ENCODE measurements around the gene DLG5. TPM values are rescaled to one million over a fixed set of nuclear protein-coding genes. Genes with fewer than 3 reads are reported as not detected.

DLG5 gene
- total RNA-seq, 1 donor from 2014 or later, result 32.9 TPM

DNA sequence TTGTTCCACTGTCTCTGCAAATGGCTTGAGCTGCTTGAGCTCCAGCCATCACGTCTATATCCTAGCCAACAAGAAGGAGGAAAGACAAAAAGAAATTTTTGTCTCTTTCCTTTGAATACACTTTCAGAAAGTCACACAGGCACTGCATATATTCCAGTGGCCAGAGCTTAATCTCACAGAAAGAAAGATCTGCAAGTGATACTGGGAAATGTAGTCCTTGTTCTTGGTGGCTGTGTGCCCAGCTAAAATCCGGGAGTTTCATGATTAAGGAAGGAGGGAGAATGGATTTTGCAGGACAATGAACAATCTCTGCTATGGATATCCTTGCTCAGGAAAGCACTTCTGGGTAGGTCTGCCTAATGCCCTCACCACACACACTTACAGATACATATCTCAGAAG lies 19.5 kb upstream of the DLG5 start:
- intact Hi-C loops (cut with DNase I), result no loop called here
- TF ChIP-seq, protein P1, sequence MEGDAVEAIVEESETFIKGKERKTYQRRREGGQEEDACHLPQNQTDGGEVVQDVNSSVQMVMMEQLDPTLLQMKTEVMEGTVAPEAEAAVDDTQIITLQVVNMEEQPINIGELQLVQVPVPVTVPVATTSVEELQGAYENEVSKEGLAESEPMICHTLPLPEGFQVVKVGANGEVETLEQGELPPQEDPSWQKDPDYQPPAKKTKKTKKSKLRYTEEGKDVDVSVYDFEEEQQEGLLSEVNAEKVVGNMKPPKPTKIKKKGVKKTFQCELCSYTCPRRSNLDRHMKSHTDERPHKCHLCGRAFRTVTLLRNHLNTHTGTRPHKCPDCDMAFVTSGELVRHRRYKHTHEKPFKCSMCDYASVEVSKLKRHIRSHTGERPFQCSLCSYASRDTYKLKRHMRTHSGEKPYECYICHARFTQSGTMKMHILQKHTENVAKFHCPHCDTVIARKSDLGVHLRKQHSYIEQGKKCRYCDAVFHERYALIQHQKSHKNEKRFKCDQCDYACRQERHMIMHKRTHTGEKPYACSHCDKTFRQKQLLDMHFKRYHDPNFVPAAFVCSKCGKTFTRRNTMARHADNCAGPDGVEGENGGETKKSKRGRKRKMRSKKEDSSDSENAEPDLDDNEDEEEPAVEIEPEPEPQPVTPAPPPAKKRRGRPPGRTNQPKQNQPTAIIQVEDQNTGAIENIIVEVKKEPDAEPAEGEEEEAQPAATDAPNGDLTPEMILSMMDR (IDR thresholded peaks at IDR 0.05), result no peak
- DNase-seq (ENCODE audit: low spot score in 2 of 2), result no peak
- H3K27me3 ChIP-seq, result no peaks in the 10 kb centered on the region
- H3K4me1 ChIP-seq, result peaks cover 5 to 6% of the 10 kb centered on the region in 2 donors
- H3K27ac ChIP-seq, result no peak overlapping the region
- no peaks in the 10 kb centered on the region for H3K36me3 ChIP-seq
- no peak overlapping the region for H3K4me3 ChIP-seq
- H3K9me3 ChIP-seq, result peaks cover 0 to 8% of the 10 kb centered on the region in 2 donors

DNA sequence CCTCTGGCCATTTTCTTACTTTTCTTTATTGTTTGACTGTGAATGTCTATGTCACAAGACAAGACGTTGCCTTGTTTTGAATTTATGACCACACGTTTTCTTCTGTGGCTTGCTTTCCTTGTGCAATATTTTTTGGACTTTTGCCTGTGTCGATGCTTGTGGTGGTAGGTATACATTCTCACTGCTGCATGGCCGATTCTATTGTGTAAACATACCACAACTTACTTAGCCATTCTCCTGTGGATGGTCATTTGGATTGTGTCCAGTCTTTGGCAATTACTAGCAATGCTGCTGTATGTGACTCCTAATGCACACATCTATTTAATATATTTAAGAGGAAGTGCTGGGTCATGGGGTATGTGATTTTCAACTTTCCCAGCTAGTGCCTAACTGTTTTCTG lies 18.0 kb upstream of the DLG5 start:
- H3K9me3 ChIP-seq, result no peaks in the 10 kb centered on the region
- TF ChIP-seq, protein P1 (IDR thresholded peaks at IDR 0.05), result no peak
- no peak overlapping the region for H3K27ac ChIP-seq
- DNase-seq (ENCODE audit: low spot score in 2 of 2), result no peak
- intact Hi-C loops (cut with DNase I), result no loop called here
- no peaks in the 10 kb centered on the region for H3K36me3 ChIP-seq
- H3K4me3 ChIP-seq, result no peak overlapping the region
- H3K4me1 ChIP-seq, result peaks cover 5 to 12% of the 10 kb centered on the region in 2 donors
- H3K27me3 ChIP-seq, result no peaks in the 10 kb centered on the region

DNA sequence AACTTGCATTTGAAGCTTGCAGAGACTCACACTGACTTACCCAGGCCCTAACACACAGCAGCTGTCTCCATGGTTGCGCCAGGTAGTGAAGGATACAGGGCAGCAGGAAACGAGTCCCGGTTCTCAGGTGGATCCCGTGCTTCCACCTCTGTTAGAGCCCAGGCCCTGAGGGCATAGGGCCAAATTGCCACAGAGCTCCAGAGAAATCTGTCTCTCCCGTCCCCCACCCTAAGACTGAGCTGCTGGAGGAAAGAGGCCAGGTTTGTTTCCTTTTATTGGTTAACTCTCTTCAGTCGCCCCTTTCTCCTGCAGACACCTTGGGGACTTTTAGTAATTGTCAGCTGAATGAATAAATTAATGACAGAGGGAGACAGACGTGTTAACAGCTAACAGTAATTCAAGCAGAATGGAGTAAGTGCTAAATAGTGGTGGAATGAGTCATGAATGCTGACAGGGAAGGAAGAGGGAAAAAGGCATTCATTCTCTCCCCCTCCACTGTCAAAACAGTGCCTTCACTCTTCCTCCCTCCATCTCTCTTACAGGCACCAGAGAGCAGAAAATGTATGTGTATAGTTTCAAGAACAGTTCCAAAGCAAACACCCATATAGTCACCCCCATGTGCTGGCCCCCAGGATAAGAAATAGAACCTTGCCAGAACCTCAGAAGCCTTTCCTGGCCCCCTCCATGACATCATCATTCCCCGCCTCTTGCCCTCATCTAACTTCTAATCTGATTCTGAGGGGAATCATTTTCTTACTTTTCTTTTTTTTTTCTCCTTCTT lies 16.8 kb upstream of the DLG5 start:
- Histone ChIP-seq H3K27ac (no peak overlapping the region), H3K4me3 (no peak overlapping the region), H3K9me3 (no peaks in the 10 kb centered on the region), H3K4me1 (peaks cover 5 to 11% of the 10 kb centered on the region in 2 donors), H3K27me3 (no peaks in the 10 kb centered on the region), H3K36me3 (no peaks in the 10 kb centered on the region)
- no peak for DNase-seq (ENCODE audit: low spot score in 2 of 2)
- intact Hi-C loops (cut with DNase I), result no loop called here
- TF ChIP-seq, protein P1 (IDR thresholded peaks at IDR 0.05), result no peak

DNA sequence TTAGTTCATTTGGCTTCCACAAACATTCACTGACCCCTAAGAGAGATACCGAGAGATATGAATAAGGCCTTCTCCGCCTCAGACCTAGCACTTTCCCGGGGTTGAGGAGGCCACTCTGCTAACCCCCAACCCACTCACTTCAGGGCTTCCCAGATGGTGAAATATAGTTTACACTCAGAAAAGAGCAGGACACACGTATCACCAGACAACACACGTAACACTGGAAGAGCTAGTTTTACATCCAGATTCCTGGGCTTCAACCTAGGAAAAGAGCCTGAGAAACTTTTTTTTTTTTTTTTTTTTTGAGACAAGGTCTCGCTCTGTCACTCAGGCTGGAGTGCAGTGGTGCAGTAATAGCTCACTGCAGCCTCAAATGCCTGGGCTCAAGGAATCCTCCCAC lies 15.2 kb upstream of the DLG5 start:
- intact Hi-C loops (cut with DNase I), result no loop called here
- Histone ChIP-seq H3K4me1 (peaks cover 5 to 11% of the 10 kb centered on the region in 2 donors), H3K4me3 (no peak overlapping the region), H3K36me3 (no peaks in the 10 kb centered on the region), H3K27ac (no peak overlapping the region), H3K9me3 (no peaks in the 10 kb centered on the region), H3K27me3 (no peaks in the 10 kb centered on the region)
- DNase-seq (ENCODE audit: low spot score in 2 of 2), result no peak
- TF ChIP-seq, protein P1 (IDR thresholded peaks at IDR 0.05), result no peak

DNA sequence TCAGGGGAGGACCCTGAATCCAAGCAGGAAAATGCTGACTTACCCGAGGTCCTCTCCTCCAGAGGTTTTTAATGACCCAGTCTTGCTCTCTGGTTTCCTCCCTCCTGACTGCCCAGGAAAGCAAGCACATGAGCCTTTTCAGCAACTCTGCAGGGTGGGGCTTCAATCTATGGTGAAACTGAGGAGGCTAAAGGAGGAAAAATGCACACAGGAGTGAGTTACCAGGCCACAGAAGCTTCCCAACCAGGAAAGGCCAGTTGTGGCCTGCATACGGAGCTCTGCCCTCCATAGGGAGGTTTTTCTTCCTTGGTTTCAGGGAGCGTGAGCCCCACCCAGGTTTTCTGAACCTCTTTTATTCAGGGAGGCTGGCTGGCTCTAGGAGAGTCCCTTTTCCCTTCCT lies 14.1 kb upstream of the DLG5 start:
- H3K4me1 ChIP-seq, result peaks cover 5 to 11% of the 10 kb centered on the region in 2 donors
- no peak overlapping the region for H3K4me3 ChIP-seq
- no peak for DNase-seq (ENCODE audit: low spot score in 2 of 2)
- intact Hi-C loops (cut with DNase I), result no loop called here
- H3K9me3 ChIP-seq, result no peaks in the 10 kb centered on the region
- peak overlapping the region in 1 of 2 donors; percentile 11 for H3K27ac ChIP-seq
- no peaks in the 10 kb centered on the region for H3K27me3 ChIP-seq
- TF ChIP-seq, protein P1 (IDR thresholded peaks at IDR 0.05), result no peak
- H3K36me3 ChIP-seq, result no peaks in the 10 kb centered on the region
